ENCODE data around the gene ZNF22.

Gene ZNF22

DNA sequence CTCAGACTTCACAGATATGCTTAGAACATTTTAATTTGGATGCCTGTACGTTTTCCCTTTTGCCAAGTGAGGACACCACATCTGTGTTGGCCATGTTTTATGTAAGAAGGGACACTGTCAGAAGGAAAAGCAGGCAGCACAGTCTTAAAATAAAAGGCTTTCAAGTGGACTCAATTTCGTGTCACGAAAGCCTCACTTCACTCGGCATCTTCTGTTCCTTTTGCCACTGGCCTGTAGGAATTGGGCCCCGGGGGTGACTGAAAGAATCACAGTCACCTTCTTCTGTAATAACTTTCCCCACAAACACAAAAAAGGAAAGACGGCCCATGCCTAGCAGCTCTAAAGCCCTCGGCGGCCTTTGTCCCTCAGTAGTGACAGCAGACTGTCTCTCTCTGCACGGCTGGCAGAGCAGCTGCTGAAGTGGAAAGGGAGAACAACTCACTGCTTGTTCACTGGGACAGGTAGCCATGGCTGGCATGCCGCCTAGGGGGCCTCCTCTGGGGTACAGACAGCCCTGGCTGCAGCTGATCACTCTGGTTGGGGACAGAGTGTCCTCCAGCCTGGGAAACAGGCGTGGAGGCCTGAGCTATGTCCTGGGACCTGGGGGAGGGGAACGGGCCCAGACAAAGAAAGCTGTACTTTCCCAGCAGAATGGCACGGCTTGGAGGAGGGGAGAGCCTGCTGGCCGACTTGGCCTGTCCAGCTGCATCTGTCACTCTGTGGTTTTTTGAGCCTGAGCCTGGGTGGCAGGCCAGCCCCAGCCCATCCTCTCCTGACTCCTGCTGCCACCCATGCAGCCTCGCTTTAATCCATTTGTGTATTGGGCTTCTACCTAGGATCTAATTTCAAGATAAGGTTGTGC is 36.7 kb upstream of the ZNF22 start:
- in situ Hi-C loops (cut with MboI; ENCODE audit: low sequenced_read_pairs), result no loop called here

DNA sequence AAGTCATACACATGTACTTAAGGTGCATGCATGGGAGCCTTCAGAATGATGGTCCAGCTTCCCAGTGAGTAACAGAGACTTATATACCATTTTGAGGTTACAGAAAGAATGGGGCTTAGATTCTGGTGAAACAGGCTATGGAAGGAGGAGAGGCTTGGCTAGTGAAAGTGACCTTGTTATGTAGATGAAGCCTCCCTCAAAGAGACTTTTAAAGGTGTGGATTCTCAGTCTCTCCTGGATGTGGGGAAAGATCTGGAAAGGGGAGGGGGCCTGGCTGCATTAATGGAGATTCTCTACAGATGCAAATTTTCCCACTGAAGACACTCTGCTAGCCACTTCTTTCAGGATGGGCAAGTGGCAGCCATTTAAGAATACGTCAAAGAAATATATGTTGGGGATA is 35.6 kb upstream of the ZNF22 start:
- in situ Hi-C loops (cut with MboI; ENCODE audit: low sequenced_read_pairs), result no loop called here

GRCh38 chr10:44965651-44966097 is 35.0 kb upstream of the ZNF22 start:
- in situ Hi-C loops (cut with MboI; ENCODE audit: low sequenced_read_pairs), result no loop called here

DNA sequence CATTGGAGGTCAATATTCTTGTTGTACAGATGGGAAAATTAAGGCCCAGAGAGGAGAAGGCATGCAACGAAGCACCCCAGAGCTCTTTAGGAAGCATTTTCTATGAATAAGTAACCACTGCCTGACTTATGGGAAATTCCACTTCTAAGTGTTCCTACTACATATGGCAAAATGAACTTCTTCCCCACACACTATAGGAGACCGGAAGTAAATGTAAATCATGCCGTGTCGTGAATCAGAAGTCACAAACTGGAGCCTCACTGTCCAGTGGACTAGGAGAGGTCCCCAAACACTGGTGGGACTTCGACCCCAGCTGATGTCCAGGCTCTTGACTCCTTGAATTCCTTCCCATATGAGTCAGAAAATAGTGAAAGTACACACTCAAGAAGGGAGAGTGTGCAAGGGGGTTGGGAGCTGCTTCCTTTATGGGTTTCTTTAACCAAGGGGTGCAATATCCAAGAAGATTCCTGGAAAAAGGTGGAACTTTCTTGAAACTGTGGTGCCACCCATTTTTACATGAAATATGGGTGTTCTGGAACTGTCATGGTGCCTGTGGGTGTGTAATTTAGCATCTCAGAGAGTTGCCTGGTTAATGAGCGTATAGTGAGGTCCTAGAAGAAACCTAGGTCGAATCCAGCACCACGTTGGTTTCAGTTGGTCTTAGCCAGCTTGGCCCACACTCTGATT is 34.5 kb upstream of the ZNF22 start:
- in situ Hi-C loops (cut with MboI; ENCODE audit: low sequenced_read_pairs), result no loop called here

DNA sequence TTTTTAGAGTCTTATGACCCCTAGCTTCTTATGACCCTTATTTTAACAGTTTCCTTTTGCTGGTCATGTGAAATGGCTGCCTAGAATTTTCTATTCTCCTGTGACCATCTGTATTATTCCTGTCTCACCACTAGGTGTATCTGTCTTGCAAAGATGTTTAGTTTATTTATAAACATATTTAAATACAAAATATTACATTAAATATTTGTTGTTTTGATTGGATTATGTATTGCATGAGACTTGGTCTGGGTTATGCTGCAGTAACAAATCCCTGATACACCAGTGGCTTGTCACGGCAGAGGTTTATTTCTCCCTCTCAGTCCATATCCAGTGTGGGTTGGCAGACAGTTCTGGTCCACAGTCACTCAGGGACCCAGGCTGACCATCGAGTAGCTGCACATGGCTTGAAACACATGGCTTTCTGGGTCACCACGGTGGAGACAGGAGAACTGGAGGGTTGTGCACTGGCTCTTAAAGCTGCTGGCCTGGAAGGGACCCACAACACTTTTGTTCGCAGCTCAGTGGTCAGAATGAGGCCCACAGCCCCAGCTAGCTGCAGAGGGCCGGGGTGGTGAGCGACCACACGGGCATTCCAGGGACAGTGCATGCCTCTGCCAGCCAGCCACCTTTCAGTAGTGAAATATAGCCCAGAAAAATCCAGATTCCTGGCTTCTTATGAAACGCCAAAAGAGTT is 33.8 kb upstream of the ZNF22 start:
- in situ Hi-C loops (cut with MboI; ENCODE audit: low sequenced_read_pairs), result no loop called here

DNA sequence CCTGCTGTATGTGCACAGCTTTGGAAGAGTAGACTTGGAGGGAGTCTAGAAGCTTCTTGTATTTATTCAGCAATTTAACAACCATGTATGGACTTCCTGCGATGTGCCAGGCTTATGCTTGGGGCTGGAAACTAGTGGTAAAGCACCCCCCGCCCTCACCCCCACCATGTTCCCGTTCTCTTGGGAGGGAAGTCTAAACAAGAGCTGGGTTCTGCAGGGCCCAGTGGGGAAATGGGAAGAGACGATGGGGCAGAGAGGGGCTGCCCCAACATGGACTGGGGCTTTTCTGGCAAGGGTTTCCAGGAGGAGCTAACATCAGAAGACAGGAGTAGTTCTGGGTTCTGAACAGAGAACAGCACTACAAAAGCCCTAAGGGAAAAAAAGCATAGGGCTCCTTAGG is 33.1 kb upstream of the ZNF22 start:
- in situ Hi-C loops (cut with MboI; ENCODE audit: low sequenced_read_pairs), result no loop called here

- in situ Hi-C loops (cut with MboI; ENCODE audit: low sequenced_read_pairs), result no loop called here
Observed at GRCh38 chr10:44968091-44968490, 32.6 kb upstream of the ZNF22 start.

DNA sequence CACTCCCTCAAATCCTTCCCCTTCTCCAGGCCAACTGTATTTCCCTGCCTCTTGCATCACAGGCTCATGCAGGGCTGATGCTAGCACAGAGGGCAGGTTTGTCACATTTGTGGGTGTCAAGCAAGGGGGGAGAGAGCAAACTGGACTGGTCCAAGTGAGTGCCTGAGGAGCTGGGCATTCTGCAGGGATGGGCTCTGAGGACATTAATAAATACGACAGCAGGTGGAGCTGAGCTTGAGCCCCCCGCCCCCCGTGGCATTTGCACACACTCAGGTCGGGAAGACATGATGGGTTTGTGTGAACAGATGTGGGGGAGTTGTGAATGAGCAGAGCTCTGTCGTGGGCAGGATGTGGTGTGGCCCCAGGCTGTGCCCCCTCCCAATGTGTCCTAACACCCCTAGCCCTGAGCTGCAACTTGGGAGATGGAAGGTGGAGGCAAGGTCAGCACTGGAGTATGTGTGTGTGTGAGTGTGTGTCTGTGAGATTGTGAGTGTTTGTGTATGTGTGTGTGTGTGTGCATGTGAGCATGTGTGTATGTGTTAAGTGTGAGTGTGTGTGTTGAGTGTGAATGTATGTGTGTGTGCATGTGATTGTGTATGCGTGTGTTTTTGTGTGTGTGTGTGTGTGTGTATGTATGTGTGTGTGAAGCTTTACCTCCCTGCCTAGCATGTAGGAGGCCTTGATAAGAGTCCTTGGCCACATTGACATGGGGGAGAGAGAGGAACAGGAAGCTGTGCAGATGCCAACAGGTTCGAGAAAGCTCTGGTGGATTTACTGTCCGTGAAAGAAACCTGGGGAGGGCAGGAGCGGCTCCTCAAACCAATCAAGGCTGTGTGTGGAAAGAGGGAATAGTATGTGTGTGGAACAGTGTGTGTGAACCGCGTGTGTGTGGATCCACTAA is 32.0 kb upstream of the ZNF22 start:
- in situ Hi-C loops (cut with MboI; ENCODE audit: low sequenced_read_pairs), result no loop called here

- in situ Hi-C loops (cut with MboI; ENCODE audit: low sequenced_read_pairs), result no loop called here
Observed at GRCh38 chr10:44969854-44970253, 30.9 kb upstream of the ZNF22 start.

GRCh38 chr10:44970812-44971395 is 29.8 kb upstream of the ZNF22 start:
- in situ Hi-C loops (cut with MboI; ENCODE audit: low sequenced_read_pairs), result no loop called here

- in situ Hi-C loops (cut with MboI; ENCODE audit: low sequenced_read_pairs), result no loop called here
Observed at GRCh38 chr10:44971434-44971833, 29.3 kb upstream of the ZNF22 start.

GRCh38 chr10:44971935-44972757 is 28.6 kb upstream of the ZNF22 start:
- in situ Hi-C loops (cut with MboI; ENCODE audit: low sequenced_read_pairs), result no loop called here

- in situ Hi-C loops (cut with MboI; ENCODE audit: low sequenced_read_pairs), result no loop called here
Observed at GRCh38 chr10:44972874-44973306, 27.8 kb upstream of the ZNF22 start.

DNA sequence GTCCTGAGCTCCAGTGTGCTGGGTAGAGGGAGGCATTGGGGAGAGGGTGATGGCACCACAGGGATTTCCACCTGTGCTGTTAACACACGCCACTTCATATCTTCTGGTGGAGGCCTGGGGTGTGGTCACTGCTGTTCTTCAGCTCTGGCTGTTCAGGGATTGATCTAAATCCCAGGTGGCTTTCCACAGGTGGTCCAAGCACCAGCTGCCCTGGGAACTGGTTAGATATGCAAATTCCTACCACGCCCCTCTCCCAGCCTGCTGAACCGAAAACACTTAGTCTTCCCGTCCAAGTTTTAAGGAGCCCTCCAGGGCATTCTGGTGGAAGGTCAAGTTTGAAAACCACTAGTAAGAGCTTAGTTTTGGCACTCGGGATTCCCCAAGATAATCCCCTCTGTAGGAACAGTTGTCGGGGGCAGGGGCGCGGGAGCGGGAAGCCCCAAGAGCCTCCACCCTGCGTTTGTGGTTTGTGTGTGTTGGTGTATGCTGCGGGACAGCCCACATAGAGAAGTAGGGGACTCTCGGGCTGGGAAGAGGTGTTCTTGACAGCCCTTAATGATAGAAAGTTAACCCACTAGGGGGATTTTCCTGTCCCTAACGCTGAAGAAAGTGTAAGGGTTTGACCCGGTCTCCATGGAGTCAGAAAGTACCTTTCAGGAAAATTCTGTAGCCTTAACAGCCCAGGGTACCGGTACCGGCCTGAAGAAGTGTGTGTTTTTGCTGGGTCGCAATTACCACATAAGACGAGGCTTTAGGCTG is 27.2 kb upstream of the ZNF22 start:
- in situ Hi-C loops (cut with MboI; ENCODE audit: low sequenced_read_pairs), result no loop called here

- in situ Hi-C loops (cut with MboI; ENCODE audit: low sequenced_read_pairs), result no loop called here
Observed at GRCh38 chr10:44974082-44974627, 26.6 kb upstream of the ZNF22 start.

DNA sequence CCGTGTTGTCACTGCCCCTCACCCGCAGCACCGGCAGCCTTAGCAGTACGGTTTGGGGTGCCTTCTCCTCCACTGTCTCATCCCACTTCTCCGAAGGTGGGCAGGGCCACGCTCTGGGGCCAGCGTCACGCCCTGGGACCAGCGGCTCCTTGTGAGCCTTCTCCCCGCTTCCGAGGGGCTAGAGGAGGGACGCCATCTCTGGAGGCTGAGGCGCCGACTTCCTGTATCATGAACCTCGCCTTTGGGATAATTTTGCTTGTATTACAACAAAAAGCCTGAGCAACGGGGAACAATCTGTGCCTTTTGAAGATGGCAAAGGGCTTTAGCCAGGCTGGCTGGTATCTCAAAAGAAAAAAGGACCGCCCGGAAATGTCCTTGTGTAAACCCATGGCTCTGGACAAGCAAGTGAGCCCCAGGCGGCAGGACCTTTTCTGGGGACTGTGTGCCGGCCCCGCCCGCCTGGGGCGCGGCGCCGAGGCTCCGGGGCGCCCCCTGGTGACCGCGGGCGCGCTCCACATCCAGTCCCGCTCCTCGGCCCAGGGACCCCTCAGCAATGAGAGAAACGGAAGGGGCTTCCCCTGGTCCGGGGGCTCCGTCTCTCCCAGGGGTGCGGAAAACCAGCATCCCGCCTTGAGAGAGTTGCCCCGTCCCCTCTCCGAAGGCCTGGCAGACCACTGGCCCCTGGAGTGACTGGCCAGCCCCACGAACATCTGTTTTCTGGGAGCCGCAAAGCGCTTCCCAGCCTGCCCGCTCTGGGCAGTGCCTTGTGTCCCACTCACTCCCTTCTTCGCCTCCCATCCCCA is 25.9 kb upstream of the ZNF22 start:
- in situ Hi-C loops (cut with MboI; ENCODE audit: low sequenced_read_pairs), result no loop called here
